Stimulated activated CD4-positive, alpha-beta T cell treated with anti-CD3 and anti-CD28 coated beads, TNF-alpha, amount 100 ng/mL, for 48 hours (primary cell): ENCODE results near the gene FAM169A.
A peak's percentile ranks its signal among the peaks of the same experiment; 100 is the strongest.
"Not testable (repeated sequence)": the region's sequence is repeated elsewhere in the genome, so short reads cannot be mapped to it uniquely, and the experiment has no call there.

Experiments used
- DNase-seq, 3 donors: peaks; one replicate each; pipeline ENCODE4 v3.0.0-alpha.2; 2020; ENCODE audit warnings: low read depth in 3 of 3

Gene FAM169A

DNA sequence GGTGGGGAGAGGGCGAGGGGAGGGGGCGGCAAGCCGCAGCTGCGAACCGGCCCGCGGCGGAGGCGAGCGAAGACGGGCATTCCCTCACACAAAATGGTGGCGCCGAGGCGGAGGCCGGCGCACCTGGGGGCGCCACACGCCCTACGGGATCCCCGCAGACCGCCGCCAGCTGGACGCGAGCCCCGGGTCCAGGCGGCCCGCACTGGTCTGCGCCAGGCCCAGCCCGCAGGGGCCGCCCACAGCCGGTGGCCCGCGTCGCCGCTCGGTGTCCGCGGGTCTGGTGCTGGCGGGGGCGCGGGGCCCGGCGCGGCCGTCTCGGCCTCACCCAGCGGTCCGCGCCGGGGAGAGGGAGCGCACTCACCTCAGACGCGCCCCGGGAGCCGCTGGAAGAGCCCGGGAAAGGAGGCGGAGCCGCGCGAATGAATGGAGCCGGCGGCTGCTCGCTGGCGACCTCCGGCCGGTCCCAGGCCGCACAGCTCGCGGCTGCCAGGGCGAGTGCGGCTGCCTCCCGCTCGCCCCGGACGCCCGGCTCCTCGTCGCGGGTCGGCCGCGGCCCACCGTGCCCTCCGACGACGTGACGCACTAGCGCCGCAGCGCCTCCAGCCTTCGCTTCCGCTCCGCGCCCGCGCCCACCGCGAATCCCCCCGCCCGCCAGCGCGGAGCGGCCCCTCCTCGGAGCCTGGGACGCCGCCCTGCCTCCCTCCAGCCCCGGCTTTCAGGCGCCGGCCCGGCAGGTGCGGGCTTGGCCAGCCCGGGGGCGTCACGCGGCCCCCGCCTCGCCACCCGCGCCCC is at the start of gene FAM169A:
Gene FAM169A (minus strand): TSS at position 584 of the 792 bp plus-strand sequence. CDS start 24,711 bp downstream, outside the sequence.
- DNase-seq: peak; percentile 4 to 26 (median 5)

GRCh38 chr5:74915488-74915887 is 49.3 kb upstream of the FAM169A start:
- DNase-seq: no peak

- not testable (repeated sequence) for DNase-seq
Measured at GRCh38 chr5:74911421-74911820, 45.2 kb upstream of the FAM169A start.

DNA sequence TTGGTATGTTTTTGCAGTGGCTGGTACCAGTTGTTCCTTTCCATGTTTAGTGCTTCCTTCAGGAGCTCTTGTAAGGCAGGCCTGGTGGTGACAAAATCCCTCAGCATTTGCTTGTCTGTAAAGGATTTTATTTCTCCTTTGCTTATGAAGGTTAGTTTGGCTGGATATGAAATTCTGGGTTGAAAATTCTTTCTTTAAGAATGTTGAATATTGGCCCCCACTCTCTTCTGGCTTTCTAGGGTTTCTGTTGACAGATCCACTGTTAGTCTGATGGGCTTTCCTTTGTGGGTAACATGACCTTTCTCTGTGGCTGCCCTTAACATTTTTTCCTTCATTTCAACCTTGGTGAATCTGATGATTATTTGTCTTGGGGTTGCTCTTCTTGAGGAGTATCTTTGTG is 43.7 kb upstream of the FAM169A start:
- DNase-seq: not testable (repeated sequence)

DNA sequence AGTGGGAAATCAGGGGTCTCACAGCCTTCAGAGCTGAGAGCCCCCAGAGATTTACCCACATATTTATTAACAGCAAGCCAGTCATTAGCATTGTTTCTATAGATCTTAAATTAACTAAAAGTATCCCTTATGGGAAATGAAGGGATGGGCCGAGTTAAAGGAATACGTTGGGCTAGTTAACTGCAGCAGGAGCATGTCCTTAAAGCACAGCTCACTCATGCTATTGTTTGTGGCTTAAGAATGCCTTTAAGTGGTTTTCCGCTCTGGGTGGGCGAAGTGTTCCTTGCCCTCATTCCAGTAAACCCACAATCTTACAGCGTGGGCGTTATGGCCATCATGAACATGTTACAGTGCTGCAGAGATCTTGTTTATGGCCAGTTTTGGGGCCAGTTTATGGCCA is 42.0 kb upstream of the FAM169A start:
- DNase-seq: not testable (repeated sequence)

DNA sequence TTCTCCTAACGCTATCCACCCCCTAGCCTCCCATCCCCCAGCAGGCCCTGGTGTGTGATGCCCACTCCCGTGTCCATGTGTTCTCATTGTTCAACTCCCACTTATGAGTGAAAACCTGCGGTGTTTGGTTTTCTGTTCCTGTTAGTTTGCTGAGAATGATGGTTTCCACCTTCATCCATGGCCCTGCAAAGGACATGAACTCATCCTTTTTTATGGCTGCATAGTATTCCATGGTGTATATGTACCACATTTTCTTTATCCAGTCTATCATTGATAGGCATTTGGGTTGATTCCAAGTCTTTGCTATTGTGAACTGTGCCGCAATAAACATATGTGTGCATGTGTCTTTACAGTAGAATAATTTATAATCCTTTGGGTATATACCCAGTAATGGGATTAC is 38.5 kb upstream of the FAM169A start:
- not testable (repeated sequence) for DNase-seq

GRCh38 chr5:74903165-74903787 is 37.1 kb upstream of the FAM169A start:
- no peak for DNase-seq

DNA sequence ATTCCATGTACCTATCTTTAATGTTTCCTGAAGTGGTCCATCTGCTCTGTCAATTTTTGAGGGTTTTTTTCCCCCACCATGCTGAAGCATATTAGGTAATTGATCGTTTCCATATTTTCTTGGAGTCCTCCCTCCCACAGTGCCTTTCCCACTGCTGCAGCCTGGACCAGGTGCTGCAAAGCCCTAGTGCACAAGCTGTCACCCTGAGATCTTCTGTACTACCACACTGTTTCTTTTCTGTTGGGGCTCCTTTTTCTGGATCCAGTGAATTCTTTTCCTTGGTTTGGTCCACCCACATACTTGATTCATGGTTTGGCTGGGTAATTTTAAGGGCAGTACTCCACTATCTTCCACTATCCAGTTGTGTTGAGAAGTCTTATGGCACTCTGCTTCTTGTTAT is 30.9 kb upstream of the FAM169A start:
- no peak for DNase-seq

DNA sequence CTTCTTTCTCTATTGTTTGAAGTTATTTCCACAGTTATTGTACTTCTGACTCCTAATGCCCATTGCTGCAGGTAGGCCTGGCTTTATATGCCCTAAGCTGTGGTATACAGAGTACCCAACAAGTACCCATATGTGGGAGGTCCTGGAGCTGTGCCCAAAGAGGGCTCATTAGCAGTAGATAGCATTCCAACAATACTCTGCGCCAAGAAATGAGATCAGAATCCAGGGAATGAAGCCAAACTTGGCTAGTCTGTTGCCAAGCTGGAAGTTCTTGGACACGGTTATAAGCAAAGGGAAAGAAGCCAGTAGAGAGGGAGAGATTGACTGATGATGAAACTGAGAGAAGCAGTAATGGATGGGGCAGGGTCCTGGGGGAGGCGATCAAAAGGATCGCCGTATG is 29.7 kb upstream of the FAM169A start:
- no peak for DNase-seq

DNA sequence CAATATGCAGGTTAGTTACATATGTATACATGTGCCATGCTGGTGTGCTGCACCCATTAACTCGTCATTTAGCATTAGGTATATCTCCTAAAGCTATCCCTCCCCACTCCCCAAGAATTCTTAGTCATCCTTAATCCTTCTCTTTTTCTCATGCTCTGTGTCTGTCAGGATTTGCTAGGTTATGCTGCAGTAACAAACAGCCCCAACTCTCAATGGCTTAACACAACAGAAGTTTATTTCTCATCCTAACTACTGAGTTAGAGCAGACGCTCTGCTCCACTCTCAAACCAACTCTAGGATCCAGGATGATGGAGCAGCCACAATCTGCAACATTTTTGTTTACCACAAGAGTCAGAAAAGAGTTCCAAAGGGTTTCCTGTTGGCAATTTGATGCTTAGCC is 28.2 kb upstream of the FAM169A start:
- no peak for DNase-seq

DNA sequence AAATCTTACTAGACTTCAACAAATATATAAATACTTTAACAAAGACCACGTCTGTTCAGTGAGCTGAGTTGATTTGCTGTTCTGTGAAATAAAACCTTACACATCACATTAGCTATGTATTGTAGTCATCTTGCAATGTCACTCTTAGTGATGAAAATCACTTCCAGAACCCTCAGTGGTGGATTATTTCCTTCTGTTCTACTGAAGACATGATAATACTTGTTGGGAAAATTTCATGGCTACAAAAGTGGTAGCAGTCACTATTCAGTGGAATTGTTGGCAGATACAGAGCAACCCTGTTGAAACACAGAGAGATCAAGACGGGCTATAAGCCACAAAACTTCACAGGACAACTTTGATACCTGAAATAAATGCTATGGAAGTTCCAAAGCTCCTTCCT is 26.7 kb upstream of the FAM169A start:
- DNase-seq: no peak

DNA sequence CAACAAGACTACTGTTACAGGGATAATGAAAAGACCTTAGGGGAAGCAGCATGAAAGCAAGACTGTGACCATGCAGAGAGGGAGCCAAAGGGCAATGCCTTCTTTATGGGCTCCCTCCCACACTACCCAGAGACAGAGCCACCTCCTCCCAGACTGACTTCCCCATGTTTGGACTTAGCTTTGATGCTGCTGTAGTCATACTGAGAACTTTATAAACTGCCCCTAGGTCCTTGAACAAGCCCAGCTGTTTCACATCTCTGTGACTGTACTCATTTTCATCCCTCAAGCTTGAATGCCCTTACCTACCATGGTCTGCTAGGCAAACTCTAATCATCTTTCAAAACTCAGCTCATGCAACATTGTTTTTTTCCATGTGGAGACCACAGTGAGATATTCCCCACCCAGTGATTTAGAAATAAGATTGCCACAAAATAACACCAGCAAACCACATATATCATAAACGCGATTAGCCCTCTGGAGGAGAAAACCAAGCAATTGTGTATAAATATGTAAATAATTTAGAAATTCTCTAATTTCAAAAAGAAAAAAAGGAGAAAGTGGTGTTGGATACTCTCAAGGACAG is 23.4 kb upstream of the FAM169A start:
- no peak for DNase-seq

DNA sequence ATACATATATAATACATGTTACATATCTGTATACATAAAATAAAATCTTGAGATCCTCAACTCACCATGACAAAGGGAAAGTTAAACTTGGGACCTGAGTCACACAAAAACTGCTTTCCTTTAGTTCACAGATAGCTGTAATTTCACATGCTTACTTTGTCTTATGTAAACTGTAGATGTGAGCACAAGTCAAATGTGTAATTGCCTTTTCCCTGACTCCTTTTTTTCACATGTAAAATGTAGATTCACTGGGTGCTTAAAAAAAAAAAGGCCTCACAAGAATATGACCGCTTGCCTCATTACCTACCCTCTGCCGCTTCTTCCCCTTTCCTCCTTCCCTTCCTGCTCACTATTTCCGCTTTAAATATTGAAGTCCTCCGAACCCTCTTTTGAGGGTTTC is 21.9 kb upstream of the FAM169A start:
- DNase-seq: no peak

GRCh38 chr5:74885170-74885569 is 19.0 kb upstream of the FAM169A start:
- DNase-seq: no peak

GRCh38 chr5:74882379-74883134 is 16.4 kb upstream of the FAM169A start:
- DNase-seq: not testable (repeated sequence)

- DNase-seq: no peak
Measured at GRCh38 chr5:74877624-74878304, 11.6 kb upstream of the FAM169A start.

- no peak for DNase-seq
Measured at GRCh38 chr5:74875994-74876791, 10.0 kb upstream of the FAM169A start.

- DNase-seq: no peak
Measured at GRCh38 chr5:74873525-74874249, 7.5 kb upstream of the FAM169A start.

- DNase-seq: no peak
Measured at GRCh38 chr5:74870299-74871067, 4.3 kb upstream of the FAM169A start.
